WERI-Rb-1 (cell line): ENCODE data around the gene KRTAP27-1.

Experiments used
- DNase-seq: peaks from one replicate; pipeline ENCODE4 v3.0.0-alpha.2; 2020
- H3K27ac ChIP-seq: fragments of 250-450 bp; sonication (Bioruptor Pico); 2 replicates; pipeline ENCODE4 v1.5.1; 2020; ENCODE audit warnings: mild to moderate bottlenecking, moderate library complexity
- H3K27me3 ChIP-seq: fragments of 250-450 bp; sonication (Bioruptor Pico); 2 replicates; pipeline ENCODE4 v1.5.1; 2021; ENCODE audit warnings: mild to moderate bottlenecking, low read depth, moderate library complexity; ENCODE audit not compliant: insufficient read depth, severe bottlenecking
- H3K36me3 ChIP-seq: fragments of 250-450 bp; sonication (Bioruptor Pico); 2 replicates; pipeline ENCODE4 v1.5.1; 2020; ENCODE audit warnings: mild to moderate bottlenecking, moderate library complexity
- H3K4me3 ChIP-seq: 2 replicates; pipeline ENCODE4 v1.5.1; 2011; ENCODE audit warnings: low read depth, mild to moderate bottlenecking, control low read depth, low read length
- H3K9me3 ChIP-seq: fragments of 250-450 bp; sonication (Bioruptor Pico); 2 replicates; pipeline ENCODE4 v1.5.1; 2021; ENCODE audit warnings: mild to moderate bottlenecking, moderate library complexity; ENCODE audit not compliant: severe bottlenecking
- CTCF ChIP-seq: IDR thresholded peaks from 2 replicates; pipeline ENCODE4 v1.5.1; 2011; ENCODE audit warnings: low read depth, mild to moderate bottlenecking, control low read depth, inconsistent platforms, low read length

Gene KRTAP27-1

GRCh38 chr21:30338717-30339116 lies 1.2 kb upstream of the KRTAP27-1 start:
- Histone ChIP-seq H3K9me3 (no peaks in the 10 kb centered on the region), H3K36me3 (no peaks in the 10 kb centered on the region), H3K27me3 (peaks cover 79% of the 10 kb centered on the region), H3K27ac (no peak overlapping the region), H3K4me3 (no peak overlapping the region)
- TF ChIP-seq CTCF = no peak
- no peak for DNase-seq

GRCh38 chr21:30337772-30338171 lies 278 bp upstream of the KRTAP27-1 start:
- Histone ChIP-seq H3K4me3 (no peak overlapping the region), H3K9me3 (no peaks in the 10 kb centered on the region), H3K27ac (no peak overlapping the region), H3K27me3 (peaks cover 75% of the 10 kb centered on the region), H3K36me3 (no peaks in the 10 kb centered on the region)
- DNase-seq = no peak
- TF ChIP-seq CTCF = no peak

GRCh38 chr21:30336596-30336995 lies 898 bp downstream of the KRTAP27-1 start:
- TF ChIP-seq CTCF = no peak
- Histone ChIP-seq H3K27me3 (peaks cover 73% of the 10 kb centered on the region), H3K36me3 (no peaks in the 10 kb centered on the region), H3K27ac (no peak overlapping the region), H3K4me3 (no peak overlapping the region), H3K9me3 (no peaks in the 10 kb centered on the region)
- DNase-seq = no peak

GRCh38 chr21:30333736-30334135 lies 3.8 kb downstream of the KRTAP27-1 start:
- DNase-seq = no peak
- Histone ChIP-seq H3K4me3 (no peak overlapping the region), H3K36me3 (no peaks in the 10 kb centered on the region), H3K27ac (no peak overlapping the region), H3K9me3 (no peaks in the 10 kb centered on the region), H3K27me3 (peaks cover 86% of the 10 kb centered on the region)
- TF ChIP-seq CTCF = no peak

- H3K36me3 ChIP-seq = no peaks in the 10 kb centered on the region
- TF ChIP-seq CTCF = no peak
These were observed 4.8 kb downstream of the KRTAP27-1 start for GRCh38 chr21:30332681-30333080.

GRCh38 chr21:30329203-30329875 lies 8.2 kb downstream of the KRTAP27-1 start:
- no peak for DNase-seq
- peaks cover 9% of the 10 kb centered on the region for H3K9me3 ChIP-seq

More at GRCh38 chr21:30332681-30333080, 4.8 kb downstream of the KRTAP27-1 start:
- no peak for DNase-seq
- Histone ChIP-seq H3K9me3 (no peaks in the 10 kb centered on the region), H3K4me3 (no peak overlapping the region), H3K27me3 (peaks cover 85% of the 10 kb centered on the region), H3K27ac (no peak overlapping the region)

More at GRCh38 chr21:30329203-30329875, 8.2 kb downstream of the KRTAP27-1 start:
- Histone ChIP-seq H3K4me3 (no peak overlapping the region), H3K36me3 (no peaks in the 10 kb centered on the region), H3K27ac (no peak overlapping the region), H3K27me3 (peaks cover 68% of the 10 kb centered on the region)
- TF ChIP-seq CTCF = no peak
